Suprapubic skin (tissue), 4 donors: ENCODE results near the gene FBXL19.

ENCODE experiments used
- EP300 ChIP-seq: sonication (generic); formaldehyde crosslinking; IDR thresholded peaks from one replicate; pipeline ENCODE4 v1.6.1; 2017; ENCODE audit warnings: antibody characterized with exemption
- POLR2A ChIP-seq, 2 donors: fragments of 450-650 bp; IDR thresholded peaks; one replicate each; pipeline ENCODE4 v1.6.1; 2017; ENCODE audit warnings: antibody characterized with exemption in 2 of 2, mild to moderate bottlenecking in 2 of 2, moderate library complexity in 2 of 2
- POLR2AphosphoS5 ChIP-seq, 3 donors: sonication (generic); formaldehyde crosslinking; IDR thresholded peaks; one replicate each; pipeline ENCODE4 v1.6.1; 2017; ENCODE audit warnings: antibody characterized with exemption in 3 of 3
- TF ChIP-seq, protein P1 (sequence below), 2 donors: fragments of 200-600 bp in 1 of 2; fragments of 450-650 bp in 1 of 2; sonication (generic) in 1 of 2; IDR thresholded peaks; one replicate each; pipeline ENCODE4 v1.5.1; 2016 to 2019; ENCODE audit warnings: antibody characterized with exemption in 2 of 2, mild to moderate bottlenecking in 1 of 2, moderate library complexity in 1 of 2

DNA sequence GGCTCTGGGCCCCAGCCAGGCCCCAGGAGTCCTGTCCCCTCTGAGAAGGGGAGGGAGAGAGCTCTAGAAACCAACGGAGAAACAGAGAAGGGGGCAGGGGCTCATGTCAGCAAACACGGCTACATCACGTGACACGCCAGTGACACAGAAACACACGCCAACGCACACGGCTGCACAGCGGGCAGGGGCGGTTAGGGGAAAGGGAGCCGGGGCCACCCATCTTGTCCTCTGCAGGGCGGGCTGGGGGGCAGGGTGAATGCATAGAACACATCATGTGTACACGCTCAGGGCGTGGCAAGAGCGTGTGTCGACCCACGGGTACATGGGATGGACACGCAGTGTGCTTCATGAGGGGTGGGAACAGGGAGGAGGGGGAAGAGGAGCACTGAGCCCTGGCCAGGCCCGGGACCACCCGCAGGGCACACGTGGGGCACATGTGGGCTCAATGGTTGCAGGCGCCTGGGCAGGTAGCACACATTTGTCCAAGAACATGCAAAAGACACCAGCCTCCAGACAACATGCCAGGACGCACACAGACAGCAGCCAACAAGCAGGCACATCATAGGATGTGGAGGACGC is 66.2 kb downstream of the FBXL19 start:
- TF ChIP-seq, protein P1, sequence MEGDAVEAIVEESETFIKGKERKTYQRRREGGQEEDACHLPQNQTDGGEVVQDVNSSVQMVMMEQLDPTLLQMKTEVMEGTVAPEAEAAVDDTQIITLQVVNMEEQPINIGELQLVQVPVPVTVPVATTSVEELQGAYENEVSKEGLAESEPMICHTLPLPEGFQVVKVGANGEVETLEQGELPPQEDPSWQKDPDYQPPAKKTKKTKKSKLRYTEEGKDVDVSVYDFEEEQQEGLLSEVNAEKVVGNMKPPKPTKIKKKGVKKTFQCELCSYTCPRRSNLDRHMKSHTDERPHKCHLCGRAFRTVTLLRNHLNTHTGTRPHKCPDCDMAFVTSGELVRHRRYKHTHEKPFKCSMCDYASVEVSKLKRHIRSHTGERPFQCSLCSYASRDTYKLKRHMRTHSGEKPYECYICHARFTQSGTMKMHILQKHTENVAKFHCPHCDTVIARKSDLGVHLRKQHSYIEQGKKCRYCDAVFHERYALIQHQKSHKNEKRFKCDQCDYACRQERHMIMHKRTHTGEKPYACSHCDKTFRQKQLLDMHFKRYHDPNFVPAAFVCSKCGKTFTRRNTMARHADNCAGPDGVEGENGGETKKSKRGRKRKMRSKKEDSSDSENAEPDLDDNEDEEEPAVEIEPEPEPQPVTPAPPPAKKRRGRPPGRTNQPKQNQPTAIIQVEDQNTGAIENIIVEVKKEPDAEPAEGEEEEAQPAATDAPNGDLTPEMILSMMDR (IDR thresholded peaks at IDR 0.05), result no peak
- TF ChIP-seq POLR2A (IDR thresholded peaks at IDR 0.05) (no peak), EP300 (no peak), POLR2AphosphoS5 (IDR thresholded peaks at IDR 0.05) (no peak)
